OCI-LY1 (cell line): ENCODE data around the gene CHMP1B.

ENCODE experiments used
- EZH2 ChIP-seq: fragments of 200-600 bp; sonication (generic), shearing (Covaris generic); IDR thresholded peaks from 2 replicates; pipeline ENCODE4 v1.8.0; 2017; ENCODE audit warnings: borderline replicate concordance, mixed run types, mild to moderate bottlenecking, antibody characterized with exemption, low read length, moderate library complexity, mixed read lengths
- TF ChIP-seq, protein P1 (sequence below): fragments of 200-600 bp; sonication (generic), shearing (Covaris generic); IDR thresholded peaks from 2 replicates; pipeline ENCODE4 v1.5.1; 2017; ENCODE audit warnings: mild to moderate bottlenecking, antibody characterized with exemption, low read length, moderate library complexity, mixed read lengths

DNA sequence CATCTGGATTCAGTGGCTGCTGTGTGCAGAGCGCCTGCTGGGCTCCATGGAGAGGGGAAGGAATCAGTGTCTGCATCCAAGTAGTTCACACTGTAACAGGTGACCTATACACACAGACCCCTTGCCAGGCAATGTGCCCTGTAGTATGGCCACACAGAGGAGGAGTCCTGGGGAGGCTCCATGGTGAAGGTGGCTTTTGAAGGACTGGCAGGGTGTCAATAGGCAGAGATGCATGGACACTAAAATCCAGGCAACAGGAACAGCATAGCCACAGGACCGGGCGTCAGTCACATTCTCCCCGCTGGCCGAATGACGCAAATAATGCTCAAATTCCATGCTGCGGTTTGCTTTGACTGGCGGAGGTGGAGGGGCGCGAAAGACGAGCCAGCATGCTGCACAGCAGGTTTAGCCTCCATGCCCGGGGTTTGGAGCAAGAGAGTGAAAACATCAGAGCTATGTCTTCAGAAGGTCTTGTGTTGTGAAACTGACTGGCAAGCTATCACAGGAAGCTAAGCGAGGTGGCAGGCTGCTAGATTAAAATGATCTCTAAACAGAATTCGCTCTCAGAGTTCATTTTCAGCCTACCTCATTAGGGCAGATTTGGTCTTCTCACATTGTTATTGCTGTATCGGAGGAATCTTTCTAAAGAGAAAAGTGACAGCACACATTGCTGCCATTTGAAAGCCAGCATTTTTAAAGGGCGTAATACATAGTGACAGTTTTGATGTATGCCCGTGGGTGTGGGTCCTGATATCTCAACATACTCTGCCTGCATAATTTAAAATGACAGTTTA lies 1.2 kb upstream of the CHMP1B start:
- TF ChIP-seq, protein P1, sequence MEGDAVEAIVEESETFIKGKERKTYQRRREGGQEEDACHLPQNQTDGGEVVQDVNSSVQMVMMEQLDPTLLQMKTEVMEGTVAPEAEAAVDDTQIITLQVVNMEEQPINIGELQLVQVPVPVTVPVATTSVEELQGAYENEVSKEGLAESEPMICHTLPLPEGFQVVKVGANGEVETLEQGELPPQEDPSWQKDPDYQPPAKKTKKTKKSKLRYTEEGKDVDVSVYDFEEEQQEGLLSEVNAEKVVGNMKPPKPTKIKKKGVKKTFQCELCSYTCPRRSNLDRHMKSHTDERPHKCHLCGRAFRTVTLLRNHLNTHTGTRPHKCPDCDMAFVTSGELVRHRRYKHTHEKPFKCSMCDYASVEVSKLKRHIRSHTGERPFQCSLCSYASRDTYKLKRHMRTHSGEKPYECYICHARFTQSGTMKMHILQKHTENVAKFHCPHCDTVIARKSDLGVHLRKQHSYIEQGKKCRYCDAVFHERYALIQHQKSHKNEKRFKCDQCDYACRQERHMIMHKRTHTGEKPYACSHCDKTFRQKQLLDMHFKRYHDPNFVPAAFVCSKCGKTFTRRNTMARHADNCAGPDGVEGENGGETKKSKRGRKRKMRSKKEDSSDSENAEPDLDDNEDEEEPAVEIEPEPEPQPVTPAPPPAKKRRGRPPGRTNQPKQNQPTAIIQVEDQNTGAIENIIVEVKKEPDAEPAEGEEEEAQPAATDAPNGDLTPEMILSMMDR = no peak
- TF ChIP-seq EZH2 = no peak
